GM23338 (cell line): Measurements from ENCODE around the gene ACOX3.

Source experiments
- EZH2 ChIP-seq: fragments of 200-600 bp; sonication (generic); IDR thresholded peaks from one replicate; pipeline ENCODE4 v1.8.0; 2017; ENCODE audit warnings: antibody characterized with exemption, mild to moderate bottlenecking, low read depth; ENCODE audit not compliant: unreplicated experiment
- EZH2phosphoT487 ChIP-seq: fragments of 200-600 bp; sonication (generic); IDR thresholded peaks from one replicate; pipeline ENCODE4 v1.8.1; 2018; ENCODE audit warnings: antibody characterized with exemption; ENCODE audit not compliant: unreplicated experiment
- ZNF114 ChIP-seq: fragments of 250-450 bp; sonication (Bioruptor Pico); IDR thresholded peaks from 2 replicates; pipeline ENCODE4 v1.5.0; 2020; ENCODE audit warnings: mild to moderate bottlenecking, moderate library complexity
- TF ChIP-seq, protein P1 (sequence below), 2 experiments: fragments of 200-600 bp in 1 of 2; sonication (generic) in 1 of 2; conservative IDR thresholded peaks; 2 replicates each; pipeline versions ENCODE4 v1.5.1 to v1.6.1; 2016 to 2017; ENCODE audit warnings: antibody characterized with exemption in 2 of 2, low read depth in 2 of 2, mild to moderate bottlenecking in 2 of 2, moderate library complexity in 1 of 2
- TF ChIP-seq, protein P2 (sequence below): fragments of 250-450 bp; sonication (Bioruptor Pico); IDR thresholded peaks from 2 replicates; pipeline ENCODE4 v1.5.0; 2020; ENCODE audit warnings: mild to moderate bottlenecking, moderate library complexity
- TF ChIP-seq, protein P3 (sequence below): IDR thresholded peaks from one replicate; pipeline ENCODE4 v1.6.1; 2018; ENCODE audit warnings: antibody characterized with exemption; ENCODE audit not compliant: unreplicated experiment

DNA sequence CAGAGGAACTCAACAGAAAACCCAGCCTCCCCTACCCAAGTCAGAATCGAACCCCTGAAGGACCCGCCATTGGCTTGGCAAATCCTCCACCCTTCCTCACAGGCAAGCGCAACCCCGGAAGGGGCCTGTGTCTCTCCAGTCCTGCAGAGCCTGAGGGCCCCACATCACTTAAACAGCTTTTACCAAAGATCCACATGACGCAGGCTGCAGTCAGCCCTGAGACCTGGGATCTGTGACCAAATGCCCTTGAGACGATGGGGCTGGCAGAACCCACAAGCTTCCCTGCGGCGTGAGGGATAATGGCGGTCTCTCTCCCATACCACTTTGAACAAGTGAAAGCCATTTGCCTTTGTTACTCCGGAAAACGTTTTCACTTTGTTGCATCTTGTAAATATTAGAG is 54.9 kb downstream of the ACOX3 start:
- TF ChIP-seq, protein P1, sequence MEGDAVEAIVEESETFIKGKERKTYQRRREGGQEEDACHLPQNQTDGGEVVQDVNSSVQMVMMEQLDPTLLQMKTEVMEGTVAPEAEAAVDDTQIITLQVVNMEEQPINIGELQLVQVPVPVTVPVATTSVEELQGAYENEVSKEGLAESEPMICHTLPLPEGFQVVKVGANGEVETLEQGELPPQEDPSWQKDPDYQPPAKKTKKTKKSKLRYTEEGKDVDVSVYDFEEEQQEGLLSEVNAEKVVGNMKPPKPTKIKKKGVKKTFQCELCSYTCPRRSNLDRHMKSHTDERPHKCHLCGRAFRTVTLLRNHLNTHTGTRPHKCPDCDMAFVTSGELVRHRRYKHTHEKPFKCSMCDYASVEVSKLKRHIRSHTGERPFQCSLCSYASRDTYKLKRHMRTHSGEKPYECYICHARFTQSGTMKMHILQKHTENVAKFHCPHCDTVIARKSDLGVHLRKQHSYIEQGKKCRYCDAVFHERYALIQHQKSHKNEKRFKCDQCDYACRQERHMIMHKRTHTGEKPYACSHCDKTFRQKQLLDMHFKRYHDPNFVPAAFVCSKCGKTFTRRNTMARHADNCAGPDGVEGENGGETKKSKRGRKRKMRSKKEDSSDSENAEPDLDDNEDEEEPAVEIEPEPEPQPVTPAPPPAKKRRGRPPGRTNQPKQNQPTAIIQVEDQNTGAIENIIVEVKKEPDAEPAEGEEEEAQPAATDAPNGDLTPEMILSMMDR (conservative IDR thresholded peaks at IDR 0.05; ENCODE audit: low read depth in 2 of 2): no peak
- TF ChIP-seq EZH2phosphoT487 (no peak), EZH2 (no peak), ZNF114 (CRISPR knock-in tag) (no peak)
- TF ChIP-seq, protein P2, sequence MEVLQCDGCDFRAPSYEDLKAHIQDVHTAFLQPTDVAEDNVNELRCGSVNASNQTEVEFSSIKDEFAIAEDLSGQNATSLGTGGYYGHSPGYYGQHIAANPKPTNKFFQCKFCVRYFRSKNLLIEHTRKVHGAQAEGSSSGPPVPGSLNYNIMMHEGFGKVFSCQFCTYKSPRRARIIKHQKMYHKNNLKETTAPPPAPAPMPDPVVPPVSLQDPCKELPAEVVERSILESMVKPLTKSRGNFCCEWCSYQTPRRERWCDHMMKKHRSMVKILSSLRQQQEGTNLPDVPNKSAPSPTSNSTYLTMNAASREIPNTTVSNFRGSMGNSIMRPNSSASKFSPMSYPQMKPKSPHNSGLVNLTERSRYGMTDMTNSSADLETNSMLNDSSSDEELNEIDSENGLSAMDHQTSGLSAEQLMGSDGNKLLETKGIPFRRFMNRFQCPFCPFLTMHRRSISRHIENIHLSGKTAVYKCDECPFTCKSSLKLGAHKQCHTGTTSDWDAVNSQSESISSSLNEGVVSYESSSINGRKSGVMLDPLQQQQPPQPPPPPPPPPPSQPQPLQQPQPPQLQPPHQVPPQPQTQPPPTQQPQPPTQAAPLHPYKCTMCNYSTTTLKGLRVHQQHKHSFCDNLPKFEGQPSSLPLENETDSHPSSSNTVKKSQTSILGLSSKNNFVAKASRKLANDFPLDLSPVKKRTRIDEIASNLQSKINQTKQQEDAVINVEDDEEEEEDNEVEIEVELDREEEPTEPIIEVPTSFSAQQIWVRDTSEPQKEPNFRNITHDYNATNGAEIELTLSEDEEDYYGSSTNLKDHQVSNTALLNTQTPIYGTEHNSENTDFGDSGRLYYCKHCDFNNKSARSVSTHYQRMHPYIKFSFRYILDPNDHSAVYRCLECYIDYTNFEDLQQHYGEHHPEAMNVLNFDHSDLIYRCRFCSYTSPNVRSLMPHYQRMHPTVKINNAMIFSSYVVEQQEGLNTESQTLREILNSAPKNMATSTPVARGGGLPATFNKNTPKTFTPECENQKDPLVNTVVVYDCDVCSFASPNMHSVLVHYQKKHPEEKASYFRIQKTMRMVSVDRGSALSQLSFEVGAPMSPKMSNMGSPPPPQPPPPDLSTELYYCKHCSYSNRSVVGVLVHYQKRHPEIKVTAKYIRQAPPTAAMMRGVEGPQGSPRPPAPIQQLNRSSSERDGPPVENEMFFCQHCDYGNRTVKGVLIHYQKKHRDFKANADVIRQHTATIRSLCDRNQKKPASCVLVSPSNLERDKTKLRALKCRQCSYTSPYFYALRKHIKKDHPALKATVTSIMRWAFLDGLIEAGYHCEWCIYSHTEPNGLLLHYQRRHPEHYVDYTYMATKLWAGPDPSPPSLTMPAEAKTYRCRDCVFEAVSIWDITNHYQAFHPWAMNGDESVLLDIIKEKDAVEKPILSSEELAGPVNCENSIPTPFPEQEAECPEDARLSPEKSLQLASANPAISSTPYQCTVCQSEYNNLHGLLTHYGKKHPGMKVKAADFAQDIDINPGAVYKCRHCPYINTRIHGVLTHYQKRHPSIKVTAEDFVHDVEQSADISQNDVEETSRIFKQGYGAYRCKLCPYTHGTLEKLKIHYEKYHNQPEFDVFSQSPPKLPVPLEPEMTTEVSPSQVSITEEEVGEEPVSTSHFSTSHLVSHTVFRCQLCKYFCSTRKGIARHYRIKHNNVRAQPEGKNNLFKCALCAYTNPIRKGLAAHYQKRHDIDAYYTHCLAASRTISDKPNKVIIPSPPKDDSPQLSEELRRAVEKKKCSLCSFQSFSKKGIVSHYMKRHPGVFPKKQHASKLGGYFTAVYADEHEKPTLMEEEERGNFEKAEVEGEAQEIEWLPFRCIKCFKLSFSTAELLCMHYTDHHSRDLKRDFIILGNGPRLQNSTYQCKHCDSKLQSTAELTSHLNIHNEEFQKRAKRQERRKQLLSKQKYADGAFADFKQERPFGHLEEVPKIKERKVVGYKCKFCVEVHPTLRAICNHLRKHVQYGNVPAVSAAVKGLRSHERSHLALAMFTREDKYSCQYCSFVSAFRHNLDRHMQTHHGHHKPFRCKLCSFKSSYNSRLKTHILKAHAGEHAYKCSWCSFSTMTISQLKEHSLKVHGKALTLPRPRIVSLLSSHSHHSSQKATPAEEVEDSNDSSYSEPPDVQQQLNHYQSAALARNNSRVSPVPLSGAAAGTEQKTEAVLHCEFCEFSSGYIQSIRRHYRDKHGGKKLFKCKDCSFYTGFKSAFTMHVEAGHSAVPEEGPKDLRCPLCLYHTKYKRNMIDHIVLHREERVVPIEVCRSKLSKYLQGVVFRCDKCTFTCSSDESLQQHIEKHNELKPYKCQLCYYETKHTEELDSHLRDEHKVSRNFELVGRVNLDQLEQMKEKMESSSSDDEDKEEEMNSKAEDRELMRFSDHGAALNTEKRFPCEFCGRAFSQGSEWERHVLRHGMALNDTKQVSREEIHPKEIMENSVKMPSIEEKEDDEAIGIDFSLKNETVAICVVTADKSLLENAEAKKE: no peak
- TF ChIP-seq, protein P3, sequence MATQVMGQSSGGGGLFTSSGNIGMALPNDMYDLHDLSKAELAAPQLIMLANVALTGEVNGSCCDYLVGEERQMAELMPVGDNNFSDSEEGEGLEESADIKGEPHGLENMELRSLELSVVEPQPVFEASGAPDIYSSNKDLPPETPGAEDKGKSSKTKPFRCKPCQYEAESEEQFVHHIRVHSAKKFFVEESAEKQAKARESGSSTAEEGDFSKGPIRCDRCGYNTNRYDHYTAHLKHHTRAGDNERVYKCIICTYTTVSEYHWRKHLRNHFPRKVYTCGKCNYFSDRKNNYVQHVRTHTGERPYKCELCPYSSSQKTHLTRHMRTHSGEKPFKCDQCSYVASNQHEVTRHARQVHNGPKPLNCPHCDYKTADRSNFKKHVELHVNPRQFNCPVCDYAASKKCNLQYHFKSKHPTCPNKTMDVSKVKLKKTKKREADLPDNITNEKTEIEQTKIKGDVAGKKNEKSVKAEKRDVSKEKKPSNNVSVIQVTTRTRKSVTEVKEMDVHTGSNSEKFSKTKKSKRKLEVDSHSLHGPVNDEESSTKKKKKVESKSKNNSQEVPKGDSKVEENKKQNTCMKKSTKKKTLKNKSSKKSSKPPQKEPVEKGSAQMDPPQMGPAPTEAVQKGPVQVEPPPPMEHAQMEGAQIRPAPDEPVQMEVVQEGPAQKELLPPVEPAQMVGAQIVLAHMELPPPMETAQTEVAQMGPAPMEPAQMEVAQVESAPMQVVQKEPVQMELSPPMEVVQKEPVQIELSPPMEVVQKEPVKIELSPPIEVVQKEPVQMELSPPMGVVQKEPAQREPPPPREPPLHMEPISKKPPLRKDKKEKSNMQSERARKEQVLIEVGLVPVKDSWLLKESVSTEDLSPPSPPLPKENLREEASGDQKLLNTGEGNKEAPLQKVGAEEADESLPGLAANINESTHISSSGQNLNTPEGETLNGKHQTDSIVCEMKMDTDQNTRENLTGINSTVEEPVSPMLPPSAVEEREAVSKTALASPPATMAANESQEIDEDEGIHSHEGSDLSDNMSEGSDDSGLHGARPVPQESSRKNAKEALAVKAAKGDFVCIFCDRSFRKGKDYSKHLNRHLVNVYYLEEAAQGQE: no peak
